ENCODE data around the gene RETREG3. TPM values are rescaled to one million over a fixed set of nuclear protein-coding genes. Genes with fewer than 3 reads are reported as not detected.

Gene RETREG3
- total and polyA plus RNA-seq, 2 of the 13 experiments (the other 11 are each of a cell fraction or from before 2014, with no cell fraction given): 47.0 to 55.8 TPM

GRCh38 chr17:42578282-42578869, 30.8 kb downstream of the RETREG3 start (continued):
- TF ChIP-seq SKIL (CRISPR knock-in tag; IDR thresholded peaks at IDR 0.05; ENCODE audit: borderline replicate concordance) (no peak), ZNF781 (CRISPR knock-in tag; IDR thresholded peaks at IDR 0.05; ENCODE audit: borderline replicate concordance, not compliant biosample characterization) (no peak), ZNF407 (CRISPR knock-in tag; IDR thresholded peaks at IDR 0.05; ENCODE audit: not compliant biosample characterization) (peak; percentile 16), U2AF1 (optimal IDR thresholded peaks at IDR 0.05; ENCODE audit: low read depth, low read length) (peak; percentile 10), CBX5 (CRISPR knock-in tag; IDR thresholded peaks at IDR 0.05; ENCODE audit: borderline replicate concordance) (no peak), ZNF768 (CRISPR knock-in tag; IDR thresholded peaks at IDR 0.05) (0 out of 2 replicates have a peak, but pooled peaks have one; percentile 2), ISL2 (CRISPR knock-in tag; IDR thresholded peaks at IDR 0.05) (no peak; the same call in 1 of the 2 replicates), ZC3H4 (CRISPR knock-in tag; IDR thresholded peaks at IDR 0.05; ENCODE audit: borderline replicate concordance) (0 out of 2 replicates have a peak, but pooled peaks have one; percentile 31), EEA1 (CRISPR knock-in tag; IDR thresholded peaks at IDR 0.05; ENCODE audit: borderline replicate concordance) (0 out of 2 replicates have a peak, but pooled peaks have one; percentile 23), KDM5A (IDR thresholded peaks at IDR 0.05; ENCODE audit: borderline replicate concordance, low read length) (peak; percentile 30; the same call in 1 of the 2 replicates), GLI4 (CRISPR knock-in tag; IDR thresholded peaks at IDR 0.05; ENCODE audit: borderline replicate concordance) (peak; percentile 42; the same call in 1 of the 2 replicates), ZSCAN22 (CRISPR knock-in tag; IDR thresholded peaks at IDR 0.05) (no peak), ZNF329 (CRISPR knock-in tag; IDR thresholded peaks at IDR 0.05; ENCODE audit: low read depth) (0 out of 2 replicates have a peak, but pooled peaks have one; percentile 26), PAX8 (CRISPR knock-in tag; IDR thresholded peaks at IDR 0.05; ENCODE audit: borderline replicate concordance) (0 out of 2 replicates have a peak, but pooled peaks have one; percentile 36), SPEN (CRISPR knock-in tag; IDR thresholded peaks at IDR 0.05; ENCODE audit: low read depth) (no peak), ZFP1 (CRISPR knock-in tag; IDR thresholded peaks at IDR 0.05) (no peak; the same call in 1 of the 2 replicates), ZBTB37 (CRISPR knock-in tag; IDR thresholded peaks at IDR 0.05) (no peak)

Measured in HepG2 (cell line).